ENCODE measurements around the gene DAPK2.

DAPK2 gene

DNA sequence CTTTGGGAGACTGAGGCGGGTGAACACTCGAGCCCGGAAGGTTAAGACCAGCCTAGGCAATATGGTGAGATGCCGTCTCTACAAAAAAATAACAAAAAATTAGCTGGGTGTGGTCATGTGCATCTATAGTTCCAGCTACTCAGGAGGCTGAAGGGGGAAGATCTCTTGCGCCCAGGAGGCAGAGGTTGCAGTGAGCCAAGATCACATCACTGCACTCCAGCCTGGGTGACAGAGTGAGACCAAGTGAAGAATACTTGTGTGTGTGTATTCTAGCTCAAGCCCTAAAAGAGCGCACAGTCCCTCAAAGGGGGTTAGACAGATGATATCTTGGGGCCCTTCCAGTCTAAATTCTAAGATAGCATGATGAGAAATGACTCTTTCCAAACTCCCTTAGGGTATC lies 23.7 kb downstream of the DAPK2 start:
- no peak for DNase-seq

DNA sequence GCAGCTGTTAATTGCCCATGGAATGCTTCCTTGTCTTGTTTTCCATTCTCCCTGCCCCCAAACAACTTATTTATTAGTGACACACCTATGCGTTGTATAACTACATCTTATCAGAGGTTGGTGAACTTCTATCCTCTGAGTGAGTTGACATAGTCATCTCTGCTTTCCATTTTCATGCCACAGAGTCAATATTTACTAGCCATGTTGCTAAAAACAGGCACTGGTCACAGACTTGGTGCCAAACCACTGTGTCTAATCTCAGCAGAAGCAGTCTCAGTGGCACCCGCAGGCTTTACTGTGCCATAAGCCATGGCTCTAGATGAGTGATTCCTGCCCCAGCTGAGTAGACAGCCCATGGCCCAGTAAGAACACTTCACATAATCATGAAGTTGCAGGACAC lies 26.5 kb downstream of the DAPK2 start:
- DNase-seq, result no peak

DNA sequence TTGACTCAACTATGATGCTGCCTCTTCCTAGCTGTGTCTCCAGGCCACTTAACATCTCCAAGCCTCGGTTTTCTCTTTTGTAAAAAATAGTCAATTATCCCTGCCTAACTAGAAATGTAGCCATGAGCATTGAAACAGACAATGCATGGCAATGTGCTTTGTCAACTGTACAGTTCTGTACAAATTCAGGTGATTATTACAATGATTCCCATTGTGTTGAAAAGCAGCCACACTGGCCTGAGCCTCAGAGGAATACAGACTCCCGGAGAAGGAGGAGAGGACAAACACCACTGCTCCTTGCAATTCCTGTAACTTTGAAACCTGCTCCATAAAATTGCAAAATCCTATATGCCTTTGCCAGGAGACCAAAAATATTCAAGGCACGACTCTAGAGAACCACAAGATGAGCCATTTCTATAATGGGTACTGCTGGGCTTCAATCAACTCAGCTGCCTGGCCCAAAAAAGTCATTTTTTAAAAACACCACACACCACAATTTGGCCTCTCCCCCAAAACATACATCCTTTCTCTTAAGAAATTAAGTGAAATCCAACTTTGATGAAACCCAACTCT lies 28.6 kb downstream of the DAPK2 start:
- no peak for DNase-seq

GRCh38 chr15:64017082-64017588 lies 29.1 kb downstream of the DAPK2 start:
- no peak for DNase-seq

- DNase-seq, result no peak
Measured at GRCh38 chr15:64016257-64016656, 30.0 kb downstream of the DAPK2 start.

DNA sequence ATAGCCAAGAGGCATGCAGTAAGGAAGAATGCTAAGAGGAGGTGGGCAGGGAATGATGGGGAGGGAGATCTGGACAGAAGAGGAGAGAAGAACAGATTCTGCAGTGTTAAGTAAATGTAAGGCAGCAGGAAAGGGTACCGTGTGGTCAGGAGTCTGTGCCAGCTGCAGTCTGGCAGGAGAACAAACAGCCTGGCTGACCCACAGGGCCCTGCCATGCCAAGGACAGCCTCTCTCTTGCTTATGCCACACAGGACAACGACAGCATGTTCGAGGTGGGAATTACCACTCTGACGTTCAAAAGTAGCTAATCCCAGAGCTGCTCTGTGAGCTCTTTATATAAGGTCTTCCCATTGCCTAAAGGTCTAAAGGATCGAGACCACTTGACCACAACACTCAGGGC lies 31.3 kb downstream of the DAPK2 start:
- DNase-seq, result peak; percentile 45 to 75

- DNase-seq, result no peak
Measured at GRCh38 chr15:64013179-64014062, 32.9 kb downstream of the DAPK2 start.

- no peak for DNase-seq
Measured at GRCh38 chr15:64011736-64012135, 34.5 kb downstream of the DAPK2 start.

- DNase-seq, result no peak
Measured at GRCh38 chr15:64010719-64011118, 35.6 kb downstream of the DAPK2 start.

GRCh38 chr15:64009798-64010261 lies 36.5 kb downstream of the DAPK2 start:
- DNase-seq, result no peak

- no peak for DNase-seq
Measured at GRCh38 chr15:64009241-64009640, 37.0 kb downstream of the DAPK2 start.

DNA sequence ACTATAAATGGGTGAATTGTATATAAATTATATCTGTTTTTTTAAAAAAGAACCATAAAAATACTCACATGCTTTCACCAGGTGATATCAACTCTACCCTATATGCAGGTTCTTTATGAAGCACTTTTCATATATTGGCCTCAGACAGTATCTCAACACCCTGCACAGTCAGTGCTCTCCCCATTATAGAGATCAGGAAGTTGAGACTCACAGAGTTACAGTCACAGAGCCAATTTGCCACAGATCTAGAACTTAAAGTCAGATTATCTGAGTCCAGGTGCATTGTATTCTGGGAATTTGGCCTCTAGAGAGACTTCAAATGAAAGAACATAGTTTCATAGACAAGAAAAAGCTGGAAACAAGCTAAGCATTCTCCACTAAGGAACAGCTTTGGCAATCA lies 38.1 kb downstream of the DAPK2 start:
- no peak for DNase-seq

- no peak for DNase-seq
Measured at GRCh38 chr15:64006642-64007041, 39.6 kb downstream of the DAPK2 start.

DNA sequence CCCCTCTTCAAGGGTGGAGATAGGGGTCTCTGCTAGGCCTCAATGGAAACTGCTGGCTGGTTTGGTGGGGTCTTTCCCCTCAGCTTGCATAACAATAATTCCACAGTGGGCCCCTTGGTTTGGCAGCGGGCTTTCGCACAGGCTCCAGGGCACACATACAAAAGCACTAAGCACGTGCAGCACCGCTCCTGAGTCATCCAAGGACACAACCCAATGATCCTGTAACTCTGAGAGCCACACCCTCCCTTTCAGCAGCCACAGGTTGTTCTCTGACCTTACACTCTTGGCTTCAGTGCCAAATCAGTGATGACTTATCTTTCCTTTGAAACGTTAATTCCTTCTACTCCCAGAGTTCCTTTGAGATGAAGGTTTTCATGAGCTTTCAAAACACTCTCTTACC lies 41.7 kb downstream of the DAPK2 start:
- DNase-seq, result no peak

DNA sequence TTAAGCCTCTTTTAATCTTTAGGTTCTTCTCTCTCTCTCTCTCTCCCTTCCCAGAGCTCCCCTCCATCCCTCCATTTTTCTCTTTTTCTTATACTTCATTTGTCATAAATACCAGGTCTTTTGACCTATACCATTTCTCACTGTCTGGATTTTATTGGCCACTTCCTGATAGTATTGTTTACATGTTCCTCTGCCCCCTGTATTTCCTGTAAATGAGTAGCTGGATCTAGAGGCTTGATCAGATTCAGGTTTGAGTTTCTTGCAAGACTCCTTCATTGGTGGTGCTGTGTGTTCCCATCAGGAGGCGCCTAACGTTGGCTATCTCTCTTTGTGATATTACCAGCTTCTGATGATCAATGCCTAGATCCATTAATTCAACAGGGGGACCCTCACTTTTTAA lies 42.2 kb downstream of the DAPK2 start:
- DNase-seq, result no peak

GRCh38 chr15:64003182-64003581 lies 43.1 kb downstream of the DAPK2 start:
- no peak for DNase-seq

DNA sequence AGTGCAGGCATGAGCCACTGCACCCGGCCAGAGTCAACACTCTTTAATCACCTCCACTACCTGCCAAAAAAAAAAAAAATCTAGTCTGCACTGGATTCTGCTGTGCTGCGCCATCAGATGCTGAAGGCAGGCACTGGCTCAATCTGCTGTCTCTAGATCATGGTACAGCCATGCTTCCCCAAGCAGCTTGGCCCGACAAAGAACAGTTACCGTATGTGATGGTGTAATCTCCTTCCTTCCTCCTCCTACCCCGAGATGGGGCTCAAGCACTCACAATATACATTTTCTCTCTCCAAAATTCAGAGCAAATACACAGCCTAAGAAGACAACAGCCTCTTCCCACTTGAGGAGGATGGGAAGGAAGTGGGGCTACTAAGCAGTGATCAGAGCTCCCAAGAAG lies 45.1 kb downstream of the DAPK2 start:
- DNase-seq, result no peak

- no peak for DNase-seq
Measured at GRCh38 chr15:64000183-64000951, 45.9 kb downstream of the DAPK2 start.

DNA sequence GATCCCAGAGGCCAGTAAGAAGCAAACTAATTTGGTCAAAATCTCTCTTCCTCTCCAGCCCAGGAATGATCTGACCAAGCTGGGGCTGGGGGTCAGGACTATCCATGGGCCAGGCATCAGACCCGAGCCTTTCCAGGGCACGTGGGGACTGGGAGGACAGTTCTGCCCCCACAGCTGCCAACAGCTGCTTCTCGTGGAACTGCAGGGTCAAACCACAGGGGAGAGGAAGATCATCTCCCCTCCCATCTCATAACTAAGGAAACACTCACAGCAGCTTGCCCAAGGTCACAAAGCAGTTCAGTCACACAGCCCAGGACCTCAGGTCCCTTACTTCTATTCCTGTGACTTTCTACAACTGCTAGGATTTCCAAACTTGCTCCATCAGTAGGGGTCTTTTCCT lies 47.1 kb downstream of the DAPK2 start:
- DNase-seq, result no peak

GRCh38 chr15:63998489-63998888 lies 47.8 kb downstream of the DAPK2 start:
- no peak for DNase-seq

DNA sequence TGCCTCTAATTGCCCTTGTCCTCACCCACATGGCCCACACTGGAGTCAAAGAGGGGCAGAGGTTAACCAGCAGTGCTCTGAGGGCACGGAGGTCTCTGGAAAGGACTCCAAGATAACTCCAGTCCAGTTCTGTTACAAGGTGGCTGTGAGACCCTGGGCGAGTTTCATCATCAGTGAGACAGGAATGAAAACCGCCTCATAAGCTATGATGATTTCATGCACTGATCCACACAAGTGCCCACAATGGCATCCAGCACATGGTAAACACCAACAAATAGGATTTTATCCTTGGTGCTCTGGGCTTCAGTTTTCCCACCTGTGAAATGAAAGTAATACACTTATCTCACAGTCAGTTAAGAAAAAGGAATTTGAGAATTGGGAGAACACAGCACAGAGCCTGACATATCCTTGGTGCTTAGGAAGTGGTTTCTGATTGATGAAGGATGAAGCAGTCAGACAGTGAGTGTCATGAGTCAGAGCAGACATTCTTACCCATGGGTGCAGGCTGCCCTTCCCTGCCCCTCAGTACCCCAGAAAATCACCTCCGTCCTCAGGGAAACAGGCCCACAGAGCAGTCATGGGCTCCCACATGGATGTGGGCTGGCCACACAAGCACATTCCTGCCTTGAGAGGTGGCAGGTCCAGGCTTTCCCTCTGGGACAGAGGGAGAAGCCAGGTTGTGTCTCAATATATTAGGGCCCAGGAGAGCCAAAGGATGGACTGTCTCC lies 48.4 kb downstream of the DAPK2 start:
- no peak for DNase-seq

- DNase-seq, result no peak
Measured at GRCh38 chr15:63996794-63997357, 49.4 kb downstream of the DAPK2 start.
